Glomerular endothelial cell (primary cell): ENCODE results near the gene RALGPS1. TPM values are rescaled to one million over a fixed set of nuclear protein-coding genes. Genes with fewer than 3 reads are reported as not detected.

Experiments used
- DNase-seq: peaks from one replicate; pipeline ENCODE4 v3.0.0-alpha.2; 2011; ENCODE audit warnings: low read depth, low spot score; ENCODE audit errors: extremely low read depth
- total RNA-seq: library from RNA; depleted of rRNA; stranded (reverse); fragments of >200 nt; gene quantifications from 2 replicates; pipeline ENCODE4 v1.2.3, GENCODE V29; 2015

The RALGPS1 gene, protein sequence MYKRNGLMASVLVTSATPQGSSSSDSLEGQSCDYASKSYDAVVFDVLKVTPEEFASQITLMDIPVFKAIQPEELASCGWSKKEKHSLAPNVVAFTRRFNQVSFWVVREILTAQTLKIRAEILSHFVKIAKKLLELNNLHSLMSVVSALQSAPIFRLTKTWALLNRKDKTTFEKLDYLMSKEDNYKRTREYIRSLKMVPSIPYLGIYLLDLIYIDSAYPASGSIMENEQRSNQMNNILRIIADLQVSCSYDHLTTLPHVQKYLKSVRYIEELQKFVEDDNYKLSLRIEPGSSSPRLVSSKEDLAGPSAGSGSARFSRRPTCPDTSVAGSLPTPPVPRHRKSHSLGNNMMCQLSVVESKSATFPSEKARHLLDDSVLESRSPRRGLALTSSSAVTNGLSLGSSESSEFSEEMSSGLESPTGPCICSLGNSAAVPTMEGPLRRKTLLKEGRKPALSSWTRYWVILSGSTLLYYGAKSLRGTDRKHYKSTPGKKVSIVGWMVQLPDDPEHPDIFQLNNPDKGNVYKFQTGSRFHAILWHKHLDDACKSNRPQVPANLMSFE
- 5.9 and 7.2 TPM in 2 replicates for total RNA-seq

DNA sequence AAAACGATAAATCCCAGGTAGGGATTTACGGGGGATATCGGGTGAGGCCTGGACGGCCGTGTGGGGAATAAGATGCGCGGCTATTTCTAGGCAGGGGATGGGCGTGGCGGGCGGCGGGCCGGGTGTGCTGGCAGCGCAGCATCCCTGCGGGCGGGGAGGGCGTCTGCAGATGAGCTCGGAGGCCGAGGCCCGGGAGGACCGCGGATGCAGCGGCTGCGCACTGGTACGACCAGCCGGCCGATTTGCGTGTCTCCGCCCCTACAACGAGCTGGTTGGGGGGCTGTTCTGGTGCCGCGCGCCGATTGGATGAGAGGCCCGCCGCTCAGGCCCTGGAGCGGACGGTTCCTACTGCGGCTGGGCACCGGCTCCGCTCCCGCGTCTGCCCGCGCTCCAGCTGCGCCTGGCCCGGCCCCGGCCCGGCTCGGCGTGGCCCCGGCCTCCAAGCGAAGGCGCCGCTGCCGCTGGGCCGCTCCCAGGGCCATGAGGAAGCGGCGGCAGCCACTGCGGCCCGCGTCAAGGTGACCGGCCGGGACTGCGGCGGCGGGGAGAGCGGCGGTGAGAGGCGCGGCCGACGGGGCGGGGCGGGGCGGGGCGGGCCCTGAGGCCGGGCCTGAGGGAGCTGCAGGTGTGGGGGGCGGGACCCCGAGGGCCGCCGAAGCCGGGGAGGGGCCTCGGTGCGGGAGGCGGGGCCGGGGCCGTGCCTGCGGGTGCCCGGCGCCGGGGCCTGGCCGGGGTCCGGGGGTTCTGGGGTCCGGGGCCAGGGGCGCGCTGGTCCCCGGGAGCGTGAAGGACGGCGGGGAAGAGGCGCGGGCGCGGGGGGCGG lies at the start of gene RALGPS1:
Gene RALGPS1 (plus strand): TSS at position 325 of the 823 bp plus-strand sequence. CDS start 47,508 bp downstream, outside the sequence.
- peak; percentile 20 for DNase-seq

DNA sequence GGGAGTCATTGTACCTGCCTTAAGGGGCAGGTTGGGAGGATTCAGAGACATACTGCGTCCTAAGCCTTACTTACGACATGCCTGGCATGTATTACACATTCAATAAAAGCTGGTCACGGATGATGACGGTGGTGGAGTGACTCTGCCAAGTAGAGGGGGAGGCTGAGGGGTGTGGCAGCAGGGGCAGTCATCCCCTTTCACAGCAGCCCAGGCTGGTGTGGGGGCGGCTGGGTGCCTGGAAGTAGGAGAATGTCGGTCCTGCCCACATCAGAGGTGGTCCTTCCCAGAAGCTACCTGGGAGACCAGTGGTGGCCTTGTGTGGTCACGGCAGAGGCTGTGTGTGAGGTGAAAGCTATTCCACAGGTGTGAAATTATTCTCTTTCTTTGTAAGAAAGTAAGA lies 45.2 kb upstream of the RALGPS1 start:
- DNase-seq, result no peak

DNA sequence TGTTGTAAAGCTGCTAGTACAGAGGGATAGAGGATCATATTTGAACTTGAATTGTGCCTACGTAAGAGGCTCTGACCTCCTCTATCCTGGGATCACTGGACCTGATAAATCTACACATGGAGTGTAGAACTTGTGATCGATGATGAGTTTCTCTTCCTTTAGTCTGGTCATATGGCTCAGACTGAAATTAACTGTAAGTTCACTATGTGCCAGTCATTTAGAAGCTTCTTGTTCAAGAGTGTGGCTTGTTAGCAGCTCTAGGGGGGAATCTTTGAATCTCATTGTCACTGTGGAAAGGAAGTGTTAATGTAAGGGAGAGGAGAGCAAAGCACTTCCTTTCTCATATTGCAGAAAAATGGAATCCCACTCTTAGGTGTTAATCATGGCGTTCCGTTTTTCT lies 42.1 kb upstream of the RALGPS1 start:
- no peak for DNase-seq

DNA sequence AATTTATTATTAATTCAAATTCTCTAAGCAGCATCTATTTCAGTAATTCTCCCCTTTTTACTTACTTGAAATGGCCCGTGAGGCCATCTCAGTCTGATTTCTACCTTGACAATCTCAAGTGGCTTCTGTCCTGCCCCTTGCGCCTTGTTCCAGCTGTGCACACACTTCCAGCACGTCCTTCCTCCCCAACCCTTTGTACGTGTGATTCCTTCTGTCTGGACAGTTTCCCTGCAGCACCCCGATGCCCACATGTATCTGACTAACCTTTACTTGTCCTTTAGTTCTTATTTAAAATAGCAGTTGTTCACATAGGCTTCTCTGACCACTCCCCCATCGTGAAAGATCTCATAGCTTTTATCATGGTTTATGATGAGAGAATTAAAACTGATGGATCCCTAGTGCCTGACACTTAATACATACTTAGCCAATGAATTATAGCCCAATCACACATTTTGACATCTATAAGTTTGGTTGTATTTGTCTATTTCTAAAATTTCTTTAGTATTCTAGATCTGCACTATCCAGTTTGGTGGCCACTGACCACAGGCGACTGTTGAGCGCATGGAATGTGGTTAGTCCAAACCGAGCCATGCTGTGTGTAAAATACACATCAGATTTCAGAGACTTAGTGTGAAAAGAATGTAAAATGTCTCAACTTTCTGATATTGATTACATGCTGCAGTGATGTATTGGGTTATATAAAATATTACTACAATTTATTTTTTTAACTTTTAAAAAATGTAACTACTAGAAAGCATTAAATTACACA lies 39.9 kb upstream of the RALGPS1 start:
- no peak for DNase-seq

DNA sequence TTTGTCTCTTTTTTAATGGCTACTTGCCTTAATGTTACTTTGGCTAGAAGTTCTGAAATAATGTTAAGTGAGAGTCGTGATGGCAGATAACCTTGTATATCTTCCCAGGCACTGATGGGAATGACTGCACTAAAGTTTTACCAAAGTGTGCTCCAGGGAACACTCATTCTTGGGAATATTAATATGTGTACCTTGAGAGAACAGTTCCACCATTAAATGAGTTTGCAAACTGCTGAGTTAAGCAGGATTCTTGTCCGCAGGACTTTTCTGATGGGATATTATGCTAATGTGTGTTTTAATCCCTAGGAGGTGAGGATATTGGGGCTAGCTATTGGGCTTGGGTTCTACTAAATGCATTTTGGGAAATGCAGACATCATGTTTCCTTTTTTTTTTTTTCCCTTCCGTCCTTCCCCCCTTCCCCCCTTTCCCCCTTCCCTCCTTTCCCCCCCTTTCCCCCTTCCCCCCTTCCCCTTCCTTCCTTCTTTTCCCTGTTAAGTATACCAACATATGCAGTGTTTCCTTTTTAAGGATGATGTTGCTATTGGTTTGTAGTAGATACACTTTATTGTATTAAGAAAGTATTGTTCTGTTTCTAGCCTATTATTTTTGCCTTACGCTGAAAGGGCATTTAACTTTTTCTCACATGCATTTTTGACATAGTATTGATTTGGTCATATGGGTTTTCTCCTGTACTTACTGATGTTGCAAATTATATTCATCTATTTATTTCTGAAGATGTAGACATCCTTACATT lies 38.6 kb upstream of the RALGPS1 start:
- DNase-seq, result no peak

DNA sequence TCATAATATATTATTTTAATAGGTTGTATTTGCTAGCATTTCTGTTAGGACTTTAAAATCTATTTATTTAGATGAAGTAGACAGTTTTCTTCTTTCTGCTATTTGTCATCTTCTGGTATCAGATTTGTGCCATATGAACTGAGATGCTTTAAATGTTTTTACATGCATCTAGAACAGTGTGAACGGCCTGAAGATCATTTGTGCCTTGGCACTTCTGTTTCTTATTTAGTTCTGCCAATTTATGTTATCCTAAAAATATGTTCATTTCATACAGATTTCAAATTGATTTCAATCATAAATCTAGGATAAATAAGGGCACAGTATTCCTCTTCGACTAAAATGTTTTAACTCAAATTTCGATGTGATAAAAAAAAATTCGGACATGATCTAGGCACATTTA lies 38.1 kb upstream of the RALGPS1 start:
- no peak for DNase-seq

DNA sequence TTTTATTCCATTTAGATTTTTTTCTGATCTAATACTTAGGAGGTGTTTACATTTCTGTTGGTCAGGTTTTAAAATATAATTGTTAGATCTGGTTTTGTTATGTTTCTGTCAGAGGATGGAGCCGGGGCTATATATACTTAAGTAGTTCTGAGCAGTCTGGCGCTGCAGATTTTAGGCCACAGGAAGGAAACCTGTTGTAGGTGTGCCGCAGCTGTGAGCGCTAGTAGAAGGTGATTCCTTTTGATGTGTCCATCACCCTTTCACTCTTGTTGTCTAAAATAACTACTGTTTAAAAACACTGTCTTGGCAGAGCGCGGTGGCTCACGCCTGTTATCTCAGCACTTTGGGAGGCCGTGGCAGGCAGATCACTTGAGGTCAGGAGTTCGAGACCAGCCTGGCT lies 37.2 kb upstream of the RALGPS1 start:
- DNase-seq, result no peak

DNA sequence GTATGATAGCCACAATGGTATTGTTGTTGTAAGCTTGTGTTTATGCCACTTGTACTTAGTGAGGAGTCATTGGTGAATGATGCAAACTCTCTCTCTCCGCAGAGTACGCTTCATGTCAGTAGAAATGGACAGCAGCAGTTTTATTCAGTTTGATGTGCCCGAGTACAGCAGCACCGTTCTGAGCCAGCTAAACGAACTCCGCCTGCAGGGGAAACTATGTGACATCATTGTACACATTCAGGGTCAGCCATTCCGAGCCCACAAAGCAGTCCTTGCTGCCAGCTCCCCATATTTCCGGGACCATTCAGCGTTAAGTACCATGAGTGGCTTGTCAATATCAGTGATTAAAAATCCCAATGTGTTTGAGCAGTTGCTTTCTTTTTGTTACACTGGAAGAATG lies 35.3 kb upstream of the RALGPS1 start:
- DNase-seq, result no peak

DNA sequence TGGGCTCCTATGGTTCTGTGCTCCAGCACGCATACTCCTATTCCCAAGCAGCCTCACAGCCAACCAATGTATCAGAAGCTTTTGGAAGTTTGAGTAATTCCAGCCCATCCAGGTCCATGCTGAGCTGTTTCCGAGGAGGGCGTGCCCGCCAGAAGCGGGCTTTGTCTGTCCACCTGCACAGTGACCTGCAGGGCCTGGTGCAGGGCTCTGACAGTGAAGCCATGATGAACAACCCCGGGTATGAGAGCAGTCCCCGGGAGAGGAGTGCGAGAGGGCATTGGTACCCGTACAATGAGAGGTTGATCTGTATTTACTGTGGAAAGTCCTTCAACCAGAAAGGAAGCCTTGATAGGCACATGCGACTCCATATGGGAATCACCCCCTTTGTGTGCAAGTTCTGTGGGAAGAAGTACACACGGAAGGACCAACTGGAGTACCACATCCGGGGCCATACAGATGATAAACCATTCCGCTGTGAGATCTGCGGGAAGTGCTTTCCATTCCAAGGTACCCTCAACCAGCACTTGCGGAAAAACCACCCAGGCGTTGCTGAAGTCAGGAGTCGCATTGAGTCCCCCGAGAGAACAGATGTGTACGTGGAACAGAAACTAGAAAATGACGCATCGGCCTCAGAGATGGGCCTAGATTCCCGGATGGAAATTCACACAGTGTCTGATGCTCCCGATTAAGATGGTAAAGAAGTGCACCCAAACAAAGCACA lies 34.2 kb upstream of the RALGPS1 start:
- DNase-seq, result no peak

DNA sequence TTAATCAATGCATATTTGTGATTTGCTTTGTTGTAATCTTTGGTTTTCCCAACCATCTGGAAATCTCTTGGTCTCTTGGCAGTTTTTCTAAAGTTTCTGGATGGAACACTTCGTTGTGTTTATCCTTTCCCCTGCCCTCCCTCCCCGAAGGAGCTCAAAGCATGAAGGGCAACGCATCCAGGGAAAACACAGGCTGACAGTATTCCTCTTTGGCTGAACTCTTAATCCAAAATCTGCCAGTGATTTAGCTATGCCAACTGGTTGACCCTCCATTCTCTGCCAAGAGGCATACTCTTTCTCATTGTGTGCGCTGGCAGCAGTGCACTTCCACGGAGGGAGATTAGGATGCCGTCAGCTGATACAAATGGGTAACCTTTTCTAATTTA lies 33.6 kb upstream of the RALGPS1 start:
- DNase-seq, result no peak

DNA sequence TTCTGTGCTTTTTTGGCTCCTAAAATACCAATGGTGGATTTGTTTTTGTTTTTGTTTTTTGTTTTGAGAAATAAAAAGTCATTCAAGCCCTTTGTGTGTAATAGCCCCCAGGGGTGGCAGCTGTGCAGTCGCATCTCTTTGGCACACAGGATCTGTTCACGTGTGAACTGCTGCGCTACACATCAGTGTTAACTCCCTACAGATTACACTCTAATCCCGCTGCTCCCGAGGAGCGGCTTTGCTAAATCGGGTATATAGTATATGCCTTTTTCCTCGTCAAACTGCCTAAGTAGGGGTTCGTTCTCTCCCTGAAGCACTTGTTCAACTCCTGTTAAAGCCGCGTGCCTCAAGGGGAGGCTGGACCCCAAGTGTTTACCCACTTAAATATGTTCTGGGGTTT lies 31.8 kb upstream of the RALGPS1 start:
- no peak for DNase-seq

DNA sequence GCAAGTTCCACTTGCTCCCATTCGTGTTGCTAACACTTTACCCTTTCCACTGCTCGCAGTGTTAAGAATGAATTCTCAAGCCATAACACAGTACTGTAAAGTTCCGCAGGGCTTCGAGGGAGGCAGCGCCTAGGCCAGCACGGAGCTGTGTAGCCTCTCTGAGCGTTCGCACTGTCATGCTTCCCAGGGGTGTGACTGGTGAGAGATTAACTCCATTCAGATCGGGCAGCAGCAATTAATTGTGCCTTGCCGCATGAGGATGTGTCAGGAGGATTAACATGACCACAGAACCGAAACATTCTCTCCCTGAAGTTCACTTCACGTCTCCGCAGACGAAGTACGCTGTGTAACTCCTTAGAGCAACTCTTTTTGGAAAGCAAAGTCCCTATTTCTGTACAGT lies 30.9 kb upstream of the RALGPS1 start:
- no peak for DNase-seq

DNA sequence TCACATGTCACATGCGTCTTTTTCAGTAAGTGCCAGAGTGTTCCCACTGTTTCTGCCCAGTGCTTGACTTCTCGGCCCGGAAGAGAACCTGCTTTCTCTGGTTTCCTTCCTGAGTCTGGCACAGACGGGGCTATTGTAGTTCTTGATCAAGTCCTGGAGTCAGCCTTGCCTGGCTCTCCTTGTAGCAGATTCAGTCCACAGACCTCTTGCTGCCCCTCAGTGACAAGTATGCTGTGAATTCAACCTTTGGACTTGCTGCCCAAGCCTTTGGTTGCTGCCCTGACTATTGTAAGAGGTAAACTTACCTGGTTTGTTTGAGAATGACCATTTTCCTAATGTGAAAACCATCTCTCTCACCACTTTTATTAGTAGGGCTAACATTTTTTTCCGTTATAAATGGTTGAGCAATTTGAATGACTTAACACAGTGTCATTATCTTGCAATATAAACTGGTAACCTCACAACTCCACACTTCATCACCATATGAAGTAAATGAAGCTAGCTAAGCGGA lies 29.4 kb upstream of the RALGPS1 start:
- DNase-seq, result peak; percentile 37

DNA sequence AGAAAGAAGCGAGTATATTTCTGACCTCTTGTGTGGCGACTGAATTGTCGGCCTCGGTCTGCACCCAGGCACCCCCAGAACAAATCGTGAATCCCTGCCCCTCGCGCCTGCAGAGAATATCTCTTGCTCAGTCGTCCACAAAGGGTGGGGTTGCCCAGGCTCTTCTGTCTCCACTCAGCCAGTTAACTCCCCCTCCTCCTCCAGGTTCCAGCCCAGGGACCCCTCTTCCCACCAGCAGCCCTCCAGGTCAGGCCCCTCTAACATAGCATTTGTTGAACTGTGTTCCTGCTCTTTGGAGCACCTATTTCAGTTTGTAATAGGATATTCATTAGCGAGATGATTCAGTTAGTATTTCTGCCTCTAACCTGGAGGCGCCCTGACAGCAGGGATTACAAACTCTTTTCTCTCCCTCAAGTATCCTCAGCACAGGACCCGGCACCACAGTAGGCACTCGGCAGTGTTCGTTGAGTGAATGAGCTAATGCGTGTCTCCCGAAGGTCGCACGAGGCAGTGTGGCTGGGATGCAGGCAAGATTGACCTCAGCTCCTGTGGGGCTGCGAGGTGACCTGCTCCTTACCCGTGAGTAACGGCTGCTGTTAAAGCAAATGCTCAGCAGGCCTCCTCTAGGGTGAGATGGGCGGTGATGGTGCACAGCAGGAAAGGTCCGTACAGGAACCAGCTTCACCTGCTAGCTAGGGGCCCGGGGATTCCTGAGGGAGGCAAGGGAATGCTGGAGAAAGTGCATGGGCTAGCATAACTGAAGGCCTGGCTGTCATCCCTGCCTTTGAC lies 28.4 kb upstream of the RALGPS1 start:
- DNase-seq, result no peak

DNA sequence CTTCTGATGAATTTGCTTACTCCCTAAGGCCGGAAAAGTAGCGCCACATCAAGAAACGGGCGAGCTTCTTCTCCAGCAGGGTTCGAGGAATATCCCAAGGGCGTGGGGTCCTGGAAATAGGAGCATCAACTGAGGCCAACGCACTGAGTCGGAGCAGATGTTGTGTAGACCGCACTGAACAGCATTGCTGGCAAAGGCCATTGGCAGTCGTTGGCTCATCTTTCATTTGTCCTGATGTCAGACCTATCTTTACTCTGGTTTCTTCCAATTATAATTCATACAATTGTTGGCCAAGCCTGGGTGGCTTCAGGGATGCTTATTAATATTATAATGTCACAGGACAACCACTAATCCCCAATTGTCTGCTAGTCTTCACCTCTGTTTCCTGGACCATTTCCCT lies 27.7 kb upstream of the RALGPS1 start:
- no peak for DNase-seq

DNA sequence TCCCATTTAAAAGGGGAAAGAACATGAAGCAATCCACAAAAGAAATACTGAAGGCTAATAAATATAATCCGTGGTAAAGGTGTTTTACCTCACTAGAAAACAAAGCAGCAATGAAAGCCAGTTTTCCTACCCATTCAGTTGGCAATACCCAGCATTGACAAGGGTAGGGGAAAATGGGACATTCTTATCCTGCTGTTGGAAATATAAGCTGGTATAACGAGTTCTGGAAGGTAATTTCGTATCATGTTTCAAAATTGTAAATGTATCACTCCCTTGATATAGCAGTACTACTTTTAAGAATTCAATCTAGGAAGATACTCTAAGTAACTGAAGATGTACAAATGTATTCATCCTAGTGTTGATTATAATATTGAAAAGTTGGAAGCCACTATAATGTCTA lies 22.9 kb upstream of the RALGPS1 start:
- DNase-seq, result no peak

DNA sequence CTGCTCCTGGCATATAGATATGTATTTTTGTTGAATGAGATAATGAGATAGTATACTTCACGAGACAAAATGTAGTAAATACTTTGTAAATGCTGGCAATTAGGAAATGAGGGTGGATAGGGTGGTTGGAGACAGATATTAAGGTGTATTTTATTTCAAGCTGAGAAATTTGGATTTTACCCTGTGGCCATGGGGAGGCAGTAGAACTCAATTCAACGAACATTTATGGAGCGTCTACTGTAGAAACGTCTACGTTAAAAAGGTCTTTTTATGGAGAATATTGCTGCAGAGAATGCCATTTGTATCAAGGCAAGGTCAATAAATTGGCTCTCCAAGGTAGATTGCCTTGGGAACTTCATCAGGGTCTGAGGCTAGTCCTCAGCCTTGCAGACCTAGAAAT lies 21.5 kb upstream of the RALGPS1 start:
- DNase-seq, result no peak

DNA sequence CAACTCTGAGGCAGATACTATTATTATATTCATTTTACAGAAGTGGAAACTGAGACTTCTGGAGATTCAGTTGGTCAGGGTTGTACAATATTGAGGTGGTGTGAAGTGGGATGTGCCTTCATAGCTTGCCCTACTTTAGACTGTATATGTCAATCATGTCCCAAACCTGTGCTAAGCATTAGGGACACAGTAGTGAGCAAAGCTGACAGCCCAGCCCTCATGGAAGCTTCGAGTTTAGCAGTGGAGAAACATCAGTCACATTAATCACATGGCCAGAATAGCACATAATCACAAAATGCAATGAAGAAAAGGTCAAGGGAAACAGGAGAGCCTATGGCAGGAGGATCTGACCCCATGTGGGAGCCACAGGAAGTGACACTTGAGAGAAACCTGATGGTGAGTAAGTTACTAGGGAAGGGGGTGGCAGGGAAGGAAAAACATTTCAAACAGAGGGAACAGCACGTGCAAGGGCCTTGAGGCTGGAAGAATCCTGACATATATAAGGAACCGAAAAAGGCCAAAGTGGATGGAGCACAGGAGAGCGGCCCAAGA lies 20.5 kb upstream of the RALGPS1 start:
- DNase-seq, result no peak
